Large intestine (tissue), 12 donors: Measurements from ENCODE around the gene ACTA2. TPM values are rescaled to one million over a fixed set of nuclear protein-coding genes. Genes with fewer than 3 reads are reported as not detected.
A peak's percentile ranks its signal among the peaks of the same experiment; 100 is the strongest.

Source experiments
- DNase-seq, 2 donors: peaks; one replicate each; pipeline versions ENCODE4 v3.0.0 to v3.0.0-alpha.2; 2013
- H3K27ac ChIP-seq: one replicate; pipeline ENCODE4 v1.5.1; 2013; ENCODE audit warnings: low read length
- H3K27me3 ChIP-seq: 2 replicates; pipeline ENCODE4 v1.6.1; 2013; ENCODE audit warnings: low read length; ENCODE audit not compliant: control insufficient read depth, insufficient read depth
- H3K36me3 ChIP-seq: 2 replicates; pipeline ENCODE4 v1.6.1; 2013; ENCODE audit warnings: low read length; ENCODE audit not compliant: control insufficient read depth, insufficient read depth
- H3K4me1 ChIP-seq: one replicate; pipeline ENCODE4 v1.6.1; 2013; ENCODE audit warnings: low read length; ENCODE audit not compliant: control insufficient read depth, insufficient read depth
- H3K4me3 ChIP-seq: one replicate; pipeline ENCODE4 v1.5.1; 2013; ENCODE audit warnings: low read length
- H3K9me3 ChIP-seq: one replicate; pipeline ENCODE4 v1.6.1; 2013; ENCODE audit warnings: mild to moderate bottlenecking, low read depth, low read length, moderate library complexity; ENCODE audit not compliant: control insufficient read depth
- WGBS: methylation state at CpG from one replicate; pipeline ENCODE4 v1.1.5; 2013; ENCODE audit warnings: low lambda C conversion rate; ENCODE audit not compliant: insufficient coverage; 5-methylcytosine and 5-hydroxymethylcytosine counted together
- long read RNA-seq, 11 donors: transcript quantifications; one replicate each; lab custom pipeline, GENCODE V29; 2026
- polyA plus RNA-seq: library from polyadenylated mRNA; unstranded; fragments of 120-200 nt; gene quantifications from one replicate; pipeline ENCODE4 v1.2.1, GENCODE V29; 2013

ACTA2 gene
- polyA plus RNA-seq = 641 TPM
- long read RNA-seq, donor 1, transcript ACTA2-201 (9 exons, 1,349 nt) = major isoform, 100 of 191 reads
- long read RNA-seq, donor 1, partial matches to known transcripts = 86 of 191 reads
- long read RNA-seq, donor 1, other reads (novel, unspliced or antisense) = 0 of 191 reads
- long read RNA-seq, donor 2, transcript ACTA2-206 (3 exons, 762 nt) = minor isoform, 7 of 242 reads
- long read RNA-seq, donor 2, transcript ACTA2-201 (9 exons, 1,349 nt) = major isoform, 96 of 242 reads
- long read RNA-seq, donor 2, partial matches to known transcripts = 133 of 242 reads
- long read RNA-seq, donor 2, other reads (novel, unspliced or antisense) = 0 of 242 reads
- long read RNA-seq, donor 3 = 0 reads
- long read RNA-seq, donor 4, transcript ACTA2-201 (9 exons, 1,349 nt) = major isoform, 5 of 7 reads
- long read RNA-seq, donor 4, partial matches to known transcripts = 0 of 7 reads
- long read RNA-seq, donor 4, other reads (novel, unspliced or antisense) = 0 of 7 reads
- long read RNA-seq, donor 5, transcript ACTA2-201 (9 exons, 1,349 nt) = major isoform, 172 of 322 reads
- long read RNA-seq, donor 5, partial matches to known transcripts = 139 of 322 reads
- long read RNA-seq, donor 5, other reads (novel, unspliced or antisense) = 5 of 322 reads
- long read RNA-seq, donor 6, transcript ACTA2-201 (9 exons, 1,349 nt) = major isoform, 167 of 384 reads
- long read RNA-seq, donor 6, transcript ACTA2-206 (3 exons, 762 nt) = minor isoform, 16 of 384 reads
- long read RNA-seq, donor 6, partial matches to known transcripts = 199 of 384 reads
- long read RNA-seq, donor 6, other reads (novel, unspliced or antisense) = 0 of 384 reads
- long read RNA-seq, donor 7, transcript ACTA2-206 (3 exons, 762 nt) = minor isoform, 16 of 672 reads
- long read RNA-seq, donor 7, transcript ACTA2-204 (6 exons, 884 nt) = minor isoform, 16 of 672 reads
- long read RNA-seq, donor 7, transcript ACTA2-205 (2 exons, 755 nt) = minor isoform, 8 of 672 reads
- long read RNA-seq, donor 7, transcript ACTA2-201 (9 exons, 1,349 nt) = major isoform, 243 of 672 reads
- long read RNA-seq, donor 7, partial matches to known transcripts = 384 of 672 reads
- long read RNA-seq, donor 7, other reads (novel, unspliced or antisense) = 5 of 672 reads
- long read RNA-seq, donor 8, transcript ACTA2-201 (9 exons, 1,349 nt) = major isoform, 169 of 379 reads
- long read RNA-seq, donor 8, partial matches to known transcripts = 200 of 379 reads
- long read RNA-seq, donor 8, other reads (novel, unspliced or antisense) = 0 of 379 reads
- long read RNA-seq, donor 9, transcript ACTA2-201 (9 exons, 1,349 nt) = major isoform, 143 of 400 reads
- long read RNA-seq, donor 9, partial matches to known transcripts = 242 of 400 reads
- long read RNA-seq, donor 9, other reads (novel, unspliced or antisense) = 5 of 400 reads
- long read RNA-seq, donor 10, transcript ACTA2-206 (3 exons, 762 nt) = minor isoform, 6 of 323 reads
- long read RNA-seq, donor 10, transcript ACTA2-201 (9 exons, 1,349 nt) = major isoform, 187 of 323 reads
- long read RNA-seq, donor 10, partial matches to known transcripts = 127 of 323 reads
- long read RNA-seq, donor 10, other reads (novel, unspliced or antisense) = 0 of 323 reads
- long read RNA-seq, donor 11, transcript ACTA2-204 (6 exons, 884 nt) = minor isoform, 5 of 294 reads
- long read RNA-seq, donor 11, transcript ACTA2-201 (9 exons, 1,349 nt) = major isoform, 133 of 294 reads
- long read RNA-seq, donor 11, partial matches to known transcripts = 153 of 294 reads
- long read RNA-seq, donor 11, other reads (novel, unspliced or antisense) = 0 of 294 reads

DNA sequence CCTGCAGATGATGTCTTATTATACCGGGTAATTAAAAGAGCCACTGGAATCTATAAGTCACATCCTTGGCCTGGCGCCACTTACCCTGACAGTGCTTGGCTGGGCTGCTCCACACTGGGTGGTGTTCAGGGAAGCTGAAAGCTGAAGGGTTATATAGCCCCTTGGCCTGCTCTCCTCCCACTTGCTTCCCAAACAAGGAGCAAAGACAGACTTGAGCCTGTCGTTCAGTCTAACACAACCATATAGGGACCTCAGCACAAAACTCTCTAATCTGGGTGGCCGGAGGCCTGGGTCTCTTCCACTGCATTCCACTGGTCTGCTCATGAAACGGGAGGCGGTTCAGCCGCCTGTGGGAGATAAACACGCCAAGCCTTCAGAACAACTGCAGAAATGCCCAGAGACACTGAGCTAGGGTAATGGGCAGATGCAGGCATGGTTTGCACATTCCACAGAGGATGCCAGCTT is at the start of gene ACTA2:
ACTA2 (minus strand) TSS at position 127 of the 465 bp plus-strand sequence. CDS start 3,843 bp downstream, outside the sequence.
- H3K4me3 ChIP-seq = peak within 1 kb of the TSS; percentile 39
- WGBS = no CpG with 5 or more reads among the region's 8 CpGs
- peak within 1 kb of the TSS; percentile 85 for H3K27ac ChIP-seq

GRCh38 chr10:89001729-89002072 is 49.1 kb upstream of the ACTA2 start:
- WGBS = no CpG with 5 or more reads among the region's 4 CpGs
- Histone ChIP-seq H3K36me3 (no peaks in the 10 kb centered on the region), H3K4me3 (no peak overlapping the region), H3K27me3 (no peaks in the 10 kb centered on the region), H3K4me1 (no peaks in the 10 kb centered on the region), H3K9me3 (no peaks in the 10 kb centered on the region), H3K27ac (no peak overlapping the region)
- no peak for DNase-seq

More for the DNA sequence above, at the start of gene ACTA2:
- Histone ChIP-seq H3K27me3 (no peaks in the 10 kb centered on the region), H3K9me3 (no peaks in the 10 kb centered on the region), H3K36me3 (peaks cover 2% of the 10 kb centered on the region), H3K4me1 (no peaks in the 10 kb centered on the region)
- DNase-seq = peak; percentile 52 to 56

DNA sequence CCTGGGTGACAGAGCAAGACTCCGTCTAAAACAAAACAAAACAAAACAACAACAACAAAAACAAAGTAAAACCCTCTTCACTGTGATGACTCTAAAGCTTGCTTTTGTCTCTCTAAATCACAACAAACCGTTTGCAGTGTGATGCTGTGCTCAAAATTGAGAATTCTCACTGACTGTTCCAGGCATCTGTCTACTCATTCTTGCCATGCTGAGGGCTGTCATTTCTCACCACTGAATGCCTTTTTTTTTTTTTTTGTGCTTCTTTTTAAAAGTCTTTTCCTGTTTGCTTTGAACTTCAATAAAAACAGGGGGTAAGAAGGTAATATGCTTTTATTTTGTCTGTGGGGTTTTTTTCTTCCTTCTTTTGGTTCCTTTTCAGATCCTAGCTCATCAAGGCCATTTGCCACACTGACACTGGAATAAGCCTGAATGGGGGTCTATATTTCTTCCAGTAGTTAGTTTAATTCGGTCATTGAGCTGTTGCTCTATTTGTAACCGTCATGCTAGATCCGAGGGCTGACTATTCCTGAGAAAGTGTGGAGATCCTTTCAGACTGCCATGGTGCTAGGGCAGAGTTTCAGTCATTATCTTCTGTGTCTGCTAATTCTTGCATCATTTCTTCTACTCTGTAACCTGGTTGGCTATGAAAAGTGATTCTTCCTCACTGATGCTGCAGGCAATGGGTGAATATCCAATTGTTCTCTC is 48.6 kb upstream of the ACTA2 start:
- no peaks in the 10 kb centered on the region for H3K36me3 ChIP-seq
- no peaks in the 10 kb centered on the region for H3K27me3 ChIP-seq
- no CpG with 5 or more reads among the region's 5 CpGs for WGBS
- no peaks in the 10 kb centered on the region for H3K9me3 ChIP-seq
- no peak for DNase-seq
- no peak overlapping the region for H3K4me3 ChIP-seq
- no peak overlapping the region for H3K27ac ChIP-seq
- H3K4me1 ChIP-seq = no peaks in the 10 kb centered on the region

DNA sequence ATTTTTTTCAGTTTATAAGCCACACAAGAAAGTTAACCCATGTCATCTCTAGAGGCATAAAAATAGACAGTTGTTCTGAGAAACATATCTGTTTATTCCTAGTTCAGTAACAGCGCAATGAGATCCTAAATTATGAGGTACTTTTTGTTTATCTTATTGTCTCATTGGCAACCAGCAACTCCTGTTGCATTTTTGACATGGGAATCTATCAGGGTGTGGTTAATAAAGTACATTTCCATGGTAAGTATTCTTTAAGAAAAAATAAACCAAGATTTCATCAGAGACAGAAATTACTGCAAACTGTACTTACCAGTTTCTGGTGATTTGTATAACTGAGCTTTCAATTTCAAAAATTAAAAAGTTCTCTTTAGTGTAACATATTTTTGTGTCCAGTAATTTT is 47.1 kb upstream of the ACTA2 start:
- DNase-seq = no peak
- H3K27me3 ChIP-seq = no peaks in the 10 kb centered on the region
- no CpG with 5 or more reads among the region's 1 CpG for WGBS
- no peaks in the 10 kb centered on the region for H3K36me3 ChIP-seq
- no peaks in the 10 kb centered on the region for H3K4me1 ChIP-seq
- no peaks in the 10 kb centered on the region for H3K9me3 ChIP-seq
- no peak overlapping the region for H3K4me3 ChIP-seq
- no peak overlapping the region for H3K27ac ChIP-seq

GRCh38 chr10:88996927-88997326 is 44.4 kb upstream of the ACTA2 start:
- no peak for DNase-seq
- H3K4me3 ChIP-seq = no peak overlapping the region
- H3K36me3 ChIP-seq = no peaks in the 10 kb centered on the region
- H3K27me3 ChIP-seq = no peaks in the 10 kb centered on the region
- 100% methylated on average over 1 of the region's 1 CpG for WGBS
- H3K9me3 ChIP-seq = no peaks in the 10 kb centered on the region
- H3K4me1 ChIP-seq = no peaks in the 10 kb centered on the region
- no peak overlapping the region for H3K27ac ChIP-seq

DNA sequence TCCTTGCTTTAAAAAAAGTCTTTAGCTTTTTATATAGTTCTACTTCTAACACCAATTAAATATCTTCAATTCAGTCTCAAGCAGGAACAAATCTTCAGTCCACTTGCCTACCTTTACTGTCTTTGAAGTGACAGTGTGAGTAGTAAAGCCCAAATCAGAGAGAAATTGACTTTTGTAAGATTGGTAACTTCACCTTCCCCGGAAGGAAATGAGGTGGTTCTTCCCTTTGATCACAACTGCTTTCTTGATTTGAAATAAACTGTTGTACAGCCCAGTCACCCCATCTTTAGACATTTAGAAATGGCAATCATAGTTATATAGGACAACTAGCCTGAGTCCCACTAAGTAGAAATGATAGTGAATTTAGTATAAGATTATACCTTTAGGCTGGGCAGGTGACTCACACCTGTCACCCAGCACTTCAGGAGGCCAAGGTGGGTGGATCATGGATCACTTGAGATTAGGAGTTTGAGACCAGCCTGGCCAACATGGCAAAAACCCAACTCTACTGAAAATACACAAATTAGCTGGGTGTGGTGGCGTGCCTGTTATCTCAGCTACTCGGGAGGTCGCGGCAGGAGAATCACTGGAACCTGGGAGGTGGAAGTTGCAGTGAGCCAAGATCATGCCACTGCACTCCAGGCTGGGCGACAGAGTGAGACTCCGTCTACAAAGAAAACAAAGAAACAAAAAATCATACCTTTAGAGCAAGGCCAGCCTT is 42.7 kb upstream of the ACTA2 start:
- WGBS = 96% methylated on average over 5 of the region's 7 CpGs
- Histone ChIP-seq H3K27ac (no peak overlapping the region), H3K9me3 (no peaks in the 10 kb centered on the region), H3K4me1 (no peaks in the 10 kb centered on the region), H3K27me3 (no peaks in the 10 kb centered on the region), H3K4me3 (no peak overlapping the region), H3K36me3 (no peaks in the 10 kb centered on the region)
- DNase-seq = no peak

- Histone ChIP-seq H3K27ac (no peak overlapping the region), H3K4me1 (no peaks in the 10 kb centered on the region), H3K4me3 (no peak overlapping the region), H3K27me3 (no peaks in the 10 kb centered on the region), H3K36me3 (no peaks in the 10 kb centered on the region), H3K9me3 (no peaks in the 10 kb centered on the region)
- DNase-seq = no peak
- WGBS = no CpG with 5 or more reads among the region's 1 CpG
Measured at GRCh38 chr10:88994019-88994418, 41.4 kb upstream of the ACTA2 start.

DNA sequence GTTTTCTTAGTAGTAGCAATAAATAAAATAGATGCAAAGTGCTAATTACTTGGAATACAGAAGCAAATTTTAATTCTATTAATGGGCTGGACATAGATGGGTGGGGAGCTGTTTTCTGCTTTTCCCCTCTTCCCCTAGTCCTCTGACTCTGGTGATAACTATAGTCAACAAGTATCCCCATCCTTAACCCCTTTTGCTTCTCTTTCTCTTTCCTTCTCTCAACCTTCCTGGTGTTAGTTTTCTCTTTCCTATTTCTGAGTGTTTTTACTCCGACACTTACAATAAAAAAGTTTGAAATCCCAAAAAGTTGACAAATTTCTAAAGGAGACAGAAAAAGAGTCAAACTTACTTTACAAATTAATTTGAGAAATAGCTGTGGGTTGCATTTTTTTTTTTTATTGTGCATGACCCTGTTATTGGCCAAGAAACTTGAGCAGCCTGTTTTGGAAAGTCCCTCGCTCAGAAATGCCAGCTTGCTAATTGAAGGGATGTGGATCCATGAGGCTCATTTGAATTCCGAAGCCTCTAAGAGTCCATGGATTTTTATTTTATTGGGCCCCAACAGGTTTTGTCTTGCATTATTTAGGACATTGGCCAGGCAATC is 40.5 kb upstream of the ACTA2 start:
- no peak for DNase-seq
- H3K27me3 ChIP-seq = no peaks in the 10 kb centered on the region
- H3K9me3 ChIP-seq = no peaks in the 10 kb centered on the region
- 100% methylated on average over 1 of the region's 3 CpGs for WGBS
- no peaks in the 10 kb centered on the region for H3K36me3 ChIP-seq
- no peaks in the 10 kb centered on the region for H3K4me1 ChIP-seq
- no peak overlapping the region for H3K27ac ChIP-seq
- H3K4me3 ChIP-seq = no peak overlapping the region
